ENCODE measurements around the gene MRGPRD. TPM values are rescaled to one million over a fixed set of nuclear protein-coding genes. Genes with fewer than 3 reads are reported as not detected.
A peak's percentile ranks its signal among the peaks of the same experiment; 100 is the strongest.

Gene MRGPRD
- total and polyA plus RNA-seq, 2 donors (not counting 1 experiment from before 2014, with no cell fraction given): not detected

- H3K4me3 ChIP-seq (replicated peaks in 1 of 4; ENCODE audit: control extremely low read depth in 1 of 4, insufficient read depth in 1 of 4, low read depth in 3 of 4, low read length in 4 of 4): peak overlapping the region; percentile 73 to 96 (median 88)
- no peak for DNase-seq (ENCODE audit: low read depth in 2 of 2)
- H4K20me1 ChIP-seq (ENCODE audit: control insufficient read depth, extremely low read depth, insufficient read depth, low read length): no peaks in the 10 kb centered on the region
- H3K36me3 ChIP-seq (ENCODE audit: control insufficient read depth, insufficient read depth, low read length): peaks cover 15% of the 10 kb centered on the region
- H3K9ac ChIP-seq (ENCODE audit: insufficient read depth, low read length): peak overlapping the region; percentile 89
- H2AFZ ChIP-seq (ENCODE audit: low read length): no peak overlapping the region
- peaks cover 40% of the 10 kb centered on the region for H3K4me1 ChIP-seq (ENCODE audit: control insufficient read depth, extremely low read depth, insufficient read depth, low read length)
- peak overlapping the region; percentile 98 for H3K4me2 ChIP-seq (ENCODE audit: extremely low read depth, insufficient read depth, low read length)
- TF ChIP-seq EZH2 (IDR thresholded peaks at IDR 0.05; ENCODE audit: low read length, missing control alignments) (no peak), CTCF (conservative IDR thresholded peaks at IDR 0.05 in 1 of 2, IDR thresholded peaks at IDR 0.05 in 1 of 2; ENCODE audit: low read depth in 1 of 2, low read length in 2 of 2) (no peak)
- H3K27me3 ChIP-seq (ENCODE audit: control insufficient read depth, insufficient read depth, low read length): no peaks in the 10 kb centered on the region
- H3K27ac ChIP-seq (ENCODE audit: insufficient read depth, low read length): peak overlapping the region; percentile 98
- H3K9me3 ChIP-seq (ENCODE audit: control insufficient read depth, insufficient read depth, low read depth, low read length): no peaks in the 10 kb centered on the region
- peaks cover 38% of the 10 kb centered on the region for H3K79me2 ChIP-seq (ENCODE audit: control insufficient read depth, insufficient read depth, low read length)
Measured at GRCh38 chr11:69011624-69012091, 30.9 kb upstream of the MRGPRD start.

GRCh38 chr11:69010964-69011623 lies 30.3 kb upstream of the MRGPRD start:
- H3K4me3 ChIP-seq (replicated peaks in 1 of 4; ENCODE audit: control extremely low read depth in 1 of 4, insufficient read depth in 1 of 4, low read depth in 3 of 4, low read length in 4 of 4): peak overlapping the region; percentile 73 to 96 (median 88)
- no peaks in the 10 kb centered on the region for H3K9me3 ChIP-seq (ENCODE audit: control insufficient read depth, insufficient read depth, low read depth, low read length)
- TF ChIP-seq EZH2 (IDR thresholded peaks at IDR 0.05; ENCODE audit: low read length, missing control alignments) (no peak), CTCF (conservative IDR thresholded peaks at IDR 0.05 in 1 of 2, IDR thresholded peaks at IDR 0.05 in 1 of 2; ENCODE audit: low read depth in 1 of 2, low read length in 2 of 2) (no peak)
- peaks cover 40% of the 10 kb centered on the region for H3K79me2 ChIP-seq (ENCODE audit: control insufficient read depth, insufficient read depth, low read length)
- no peak overlapping the region for H2AFZ ChIP-seq (ENCODE audit: low read length)
- H3K4me2 ChIP-seq (ENCODE audit: extremely low read depth, insufficient read depth, low read length): peak overlapping the region; percentile 98
- peak overlapping the region; percentile 89 for H3K9ac ChIP-seq (ENCODE audit: insufficient read depth, low read length)
- no peaks in the 10 kb centered on the region for H3K27me3 ChIP-seq (ENCODE audit: control insufficient read depth, insufficient read depth, low read length)
- peaks cover 40% of the 10 kb centered on the region for H3K4me1 ChIP-seq (ENCODE audit: control insufficient read depth, extremely low read depth, insufficient read depth, low read length)
- no peaks in the 10 kb centered on the region for H4K20me1 ChIP-seq (ENCODE audit: control insufficient read depth, extremely low read depth, insufficient read depth, low read length)
- H3K27ac ChIP-seq (ENCODE audit: insufficient read depth, low read length): peak overlapping the region; percentile 98
- peak; percentile 82 to 85 for DNase-seq (ENCODE audit: low read depth in 2 of 2)
- H3K36me3 ChIP-seq (ENCODE audit: control insufficient read depth, insufficient read depth, low read length): peaks cover 15% of the 10 kb centered on the region

GRCh38 chr11:69010361-69010891 lies 29.6 kb upstream of the MRGPRD start:
- DNase-seq (ENCODE audit: low read depth in 2 of 2): peak; percentile 16 to 47
- Histone ChIP-seq H3K27me3 (ENCODE audit: control insufficient read depth, insufficient read depth, low read length) (no peaks in the 10 kb centered on the region), H3K4me3 (replicated peaks in 1 of 4; ENCODE audit: control extremely low read depth in 1 of 4, insufficient read depth in 1 of 4, low read depth in 3 of 4, low read length in 4 of 4) (peak overlapping the region; percentile 57 to 96 (median 88)), H3K36me3 (ENCODE audit: control insufficient read depth, insufficient read depth, low read length) (peaks cover 22% of the 10 kb centered on the region), H4K20me1 (ENCODE audit: control insufficient read depth, extremely low read depth, insufficient read depth, low read length) (no peaks in the 10 kb centered on the region), H3K79me2 (ENCODE audit: control insufficient read depth, insufficient read depth, low read length) (peaks cover 47% of the 10 kb centered on the region), H3K9ac (ENCODE audit: insufficient read depth, low read length) (peak overlapping the region; percentile 89), H3K27ac (ENCODE audit: insufficient read depth, low read length) (peak overlapping the region; percentile 98), H3K9me3 (ENCODE audit: control insufficient read depth, insufficient read depth, low read depth, low read length) (no peaks in the 10 kb centered on the region), H3K4me1 (ENCODE audit: control insufficient read depth, extremely low read depth, insufficient read depth, low read length) (peaks cover 40% of the 10 kb centered on the region), H3K4me2 (ENCODE audit: extremely low read depth, insufficient read depth, low read length) (peak overlapping the region; percentile 97), H2AFZ (ENCODE audit: low read length) (no peak overlapping the region)
- TF ChIP-seq CTCF (conservative IDR thresholded peaks at IDR 0.05 in 1 of 2, IDR thresholded peaks at IDR 0.05 in 1 of 2; ENCODE audit: low read depth in 1 of 2, low read length in 2 of 2): no peak

Data from fibroblast of lung (primary cell).